GM23338 (cell line): ENCODE data around the gene CACNG1.

Experiments used
- ETS1 ChIP-seq: IDR thresholded peaks from 2 replicates; pipeline ENCODE4 v1.6.1; 2016; ENCODE audit warnings: antibody characterized with exemption
- POLR2AphosphoS5 ChIP-seq: IDR thresholded peaks from 2 replicates; pipeline ENCODE4 v1.6.1; 2016; ENCODE audit warnings: antibody characterized with exemption, low read depth
- TF ChIP-seq, protein P1 (sequence below): IDR thresholded peaks from one replicate; pipeline ENCODE4 v1.6.1; 2018; ENCODE audit warnings: antibody characterized with exemption; ENCODE audit not compliant: unreplicated experiment

- no peak for TF ChIP-seq ETS1
- TF ChIP-seq, protein P1, sequence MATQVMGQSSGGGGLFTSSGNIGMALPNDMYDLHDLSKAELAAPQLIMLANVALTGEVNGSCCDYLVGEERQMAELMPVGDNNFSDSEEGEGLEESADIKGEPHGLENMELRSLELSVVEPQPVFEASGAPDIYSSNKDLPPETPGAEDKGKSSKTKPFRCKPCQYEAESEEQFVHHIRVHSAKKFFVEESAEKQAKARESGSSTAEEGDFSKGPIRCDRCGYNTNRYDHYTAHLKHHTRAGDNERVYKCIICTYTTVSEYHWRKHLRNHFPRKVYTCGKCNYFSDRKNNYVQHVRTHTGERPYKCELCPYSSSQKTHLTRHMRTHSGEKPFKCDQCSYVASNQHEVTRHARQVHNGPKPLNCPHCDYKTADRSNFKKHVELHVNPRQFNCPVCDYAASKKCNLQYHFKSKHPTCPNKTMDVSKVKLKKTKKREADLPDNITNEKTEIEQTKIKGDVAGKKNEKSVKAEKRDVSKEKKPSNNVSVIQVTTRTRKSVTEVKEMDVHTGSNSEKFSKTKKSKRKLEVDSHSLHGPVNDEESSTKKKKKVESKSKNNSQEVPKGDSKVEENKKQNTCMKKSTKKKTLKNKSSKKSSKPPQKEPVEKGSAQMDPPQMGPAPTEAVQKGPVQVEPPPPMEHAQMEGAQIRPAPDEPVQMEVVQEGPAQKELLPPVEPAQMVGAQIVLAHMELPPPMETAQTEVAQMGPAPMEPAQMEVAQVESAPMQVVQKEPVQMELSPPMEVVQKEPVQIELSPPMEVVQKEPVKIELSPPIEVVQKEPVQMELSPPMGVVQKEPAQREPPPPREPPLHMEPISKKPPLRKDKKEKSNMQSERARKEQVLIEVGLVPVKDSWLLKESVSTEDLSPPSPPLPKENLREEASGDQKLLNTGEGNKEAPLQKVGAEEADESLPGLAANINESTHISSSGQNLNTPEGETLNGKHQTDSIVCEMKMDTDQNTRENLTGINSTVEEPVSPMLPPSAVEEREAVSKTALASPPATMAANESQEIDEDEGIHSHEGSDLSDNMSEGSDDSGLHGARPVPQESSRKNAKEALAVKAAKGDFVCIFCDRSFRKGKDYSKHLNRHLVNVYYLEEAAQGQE = no peak
- no peak for TF ChIP-seq POLR2AphosphoS5
Measured at GRCh38 chr17:67066717-67067116, 22.4 kb downstream of the CACNG1 start.
